ENCODE results near the gene RAB40B.

Gene RAB40B

GRCh38 chr17:82664276-82664575 lies 34.3 kb downstream of the RAB40B start:
- FAIRE-seq: no peak
- TF ChIP-seq, protein P1, sequence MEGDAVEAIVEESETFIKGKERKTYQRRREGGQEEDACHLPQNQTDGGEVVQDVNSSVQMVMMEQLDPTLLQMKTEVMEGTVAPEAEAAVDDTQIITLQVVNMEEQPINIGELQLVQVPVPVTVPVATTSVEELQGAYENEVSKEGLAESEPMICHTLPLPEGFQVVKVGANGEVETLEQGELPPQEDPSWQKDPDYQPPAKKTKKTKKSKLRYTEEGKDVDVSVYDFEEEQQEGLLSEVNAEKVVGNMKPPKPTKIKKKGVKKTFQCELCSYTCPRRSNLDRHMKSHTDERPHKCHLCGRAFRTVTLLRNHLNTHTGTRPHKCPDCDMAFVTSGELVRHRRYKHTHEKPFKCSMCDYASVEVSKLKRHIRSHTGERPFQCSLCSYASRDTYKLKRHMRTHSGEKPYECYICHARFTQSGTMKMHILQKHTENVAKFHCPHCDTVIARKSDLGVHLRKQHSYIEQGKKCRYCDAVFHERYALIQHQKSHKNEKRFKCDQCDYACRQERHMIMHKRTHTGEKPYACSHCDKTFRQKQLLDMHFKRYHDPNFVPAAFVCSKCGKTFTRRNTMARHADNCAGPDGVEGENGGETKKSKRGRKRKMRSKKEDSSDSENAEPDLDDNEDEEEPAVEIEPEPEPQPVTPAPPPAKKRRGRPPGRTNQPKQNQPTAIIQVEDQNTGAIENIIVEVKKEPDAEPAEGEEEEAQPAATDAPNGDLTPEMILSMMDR (IDR thresholded peaks at IDR 0.05; ENCODE audit: insufficient read depth, missing control alignments): no peak
- DNase-seq (ENCODE audit: insufficient read length, low spot score): no peak

GRCh38 chr17:82663381-82664275 lies 34.9 kb downstream of the RAB40B start:
- no peak for DNase-seq (ENCODE audit: insufficient read length, low spot score)
- TF ChIP-seq, protein P1 (IDR thresholded peaks at IDR 0.05; ENCODE audit: insufficient read depth, missing control alignments): no peak
- no peak for FAIRE-seq

- no peak for FAIRE-seq
- TF ChIP-seq, protein P1 (IDR thresholded peaks at IDR 0.05; ENCODE audit: insufficient read depth, missing control alignments): no peak
- DNase-seq (ENCODE audit: insufficient read length, low spot score): no peak
Observed at GRCh38 chr17:82662711-82663261, 35.7 kb downstream of the RAB40B start.

- no peak for DNase-seq (ENCODE audit: insufficient read length, low spot score)
- FAIRE-seq: no peak
- TF ChIP-seq, protein P1 (IDR thresholded peaks at IDR 0.05; ENCODE audit: insufficient read depth, missing control alignments): no peak
Observed at GRCh38 chr17:82661717-82662683, 36.5 kb downstream of the RAB40B start.

DNA sequence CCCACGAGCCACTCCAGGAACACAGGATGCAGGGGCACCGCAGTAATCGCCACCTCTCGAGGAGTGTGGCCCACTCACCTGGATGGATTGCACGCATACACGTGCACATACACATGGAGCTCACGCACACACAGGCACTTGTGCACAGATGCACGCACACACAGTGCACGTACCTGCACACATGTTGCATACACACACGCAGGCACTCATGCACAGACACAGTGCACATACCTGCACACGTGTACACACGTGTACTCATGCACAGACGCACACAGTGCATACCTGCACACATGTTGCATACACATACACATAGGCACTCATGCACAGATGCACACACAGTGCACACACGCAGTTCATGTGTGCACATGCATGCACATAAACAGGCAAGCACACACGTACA lies 38.6 kb downstream of the RAB40B start:
- no peak for FAIRE-seq
- DNase-seq (ENCODE audit: insufficient read length, low spot score): no peak
- TF ChIP-seq, protein P1 (IDR thresholded peaks at IDR 0.05; ENCODE audit: insufficient read depth, missing control alignments): no peak

DNA sequence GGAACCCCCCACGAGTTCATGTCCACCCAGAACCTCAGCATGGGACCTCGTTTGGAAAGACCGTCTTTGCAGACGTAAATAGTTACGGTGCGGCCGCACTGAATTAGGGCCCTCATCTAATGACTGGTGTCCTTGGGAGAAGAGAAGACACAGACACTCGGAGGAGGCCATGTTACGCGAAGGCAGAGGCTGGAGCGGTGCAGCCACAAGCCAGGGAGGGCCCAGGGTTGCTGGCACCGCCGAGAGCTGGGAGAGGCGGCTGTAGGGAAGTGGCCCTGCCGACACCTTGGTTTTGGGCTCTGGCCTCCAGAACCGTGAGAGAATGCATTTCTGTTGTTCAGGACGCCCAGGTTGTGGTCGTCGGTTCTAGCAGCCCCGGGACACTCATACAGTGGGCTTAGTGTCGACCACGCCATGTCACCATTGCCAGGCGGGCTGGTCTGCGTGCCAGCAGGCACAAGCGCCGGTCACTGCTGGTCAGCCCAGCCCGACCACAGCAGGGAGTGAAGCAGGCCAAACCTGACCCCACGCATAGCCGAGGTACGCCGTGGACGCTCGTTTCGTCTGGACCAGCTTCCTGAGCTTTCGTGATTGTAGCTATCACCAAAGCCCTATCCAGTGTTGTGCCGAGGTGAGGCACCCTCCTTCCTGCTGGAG lies 39.6 kb downstream of the RAB40B start:
- no peak for FAIRE-seq
- no peak for DNase-seq (ENCODE audit: insufficient read length, low spot score)
- TF ChIP-seq, protein P1 (IDR thresholded peaks at IDR 0.05; ENCODE audit: insufficient read depth, missing control alignments): no peak
